ENCODE results near the gene COPS2.

DNA sequence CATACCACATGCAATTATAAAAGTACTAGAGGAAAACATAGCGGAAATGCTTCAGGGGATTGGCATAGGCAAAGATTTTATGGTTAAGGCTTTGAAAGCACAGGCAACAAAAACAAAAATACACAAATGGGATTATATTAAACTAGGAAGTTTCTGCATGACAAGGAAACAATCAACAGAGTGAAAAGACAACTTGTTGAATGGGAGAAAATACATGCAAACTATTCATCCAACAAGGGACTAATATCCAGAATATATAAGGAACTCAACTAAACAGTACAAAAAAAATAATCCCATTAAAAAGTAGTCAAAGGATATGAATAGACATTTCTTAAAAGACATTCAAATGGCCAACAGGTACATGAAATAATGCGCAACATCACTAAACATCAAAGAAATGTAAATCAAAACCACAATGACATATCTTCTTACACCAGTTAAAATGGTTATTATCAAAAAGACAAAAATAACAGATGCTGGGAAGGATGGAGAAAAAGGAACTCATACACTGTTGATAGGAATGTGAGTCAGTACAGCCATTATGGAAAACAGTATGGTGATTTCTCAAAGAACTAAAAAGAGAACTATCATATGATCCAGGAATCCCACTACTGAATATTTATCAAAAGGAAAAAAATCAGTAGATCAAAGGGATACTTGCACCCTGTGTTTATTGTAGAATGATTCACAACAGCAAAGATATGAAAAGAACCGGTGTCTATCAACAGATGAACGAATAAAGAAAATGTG, 39.1 kb downstream of the COPS2 start:
- TF ChIP-seq EP300 (IDR thresholded peaks at IDR 0.05) (no peak), POLR2A (IDR thresholded peaks at IDR 0.05; ENCODE audit: low read depth) (no peak), POLR2AphosphoS5 (IDR thresholded peaks at IDR 0.05) (no peak)
- TF ChIP-seq, protein P1, sequence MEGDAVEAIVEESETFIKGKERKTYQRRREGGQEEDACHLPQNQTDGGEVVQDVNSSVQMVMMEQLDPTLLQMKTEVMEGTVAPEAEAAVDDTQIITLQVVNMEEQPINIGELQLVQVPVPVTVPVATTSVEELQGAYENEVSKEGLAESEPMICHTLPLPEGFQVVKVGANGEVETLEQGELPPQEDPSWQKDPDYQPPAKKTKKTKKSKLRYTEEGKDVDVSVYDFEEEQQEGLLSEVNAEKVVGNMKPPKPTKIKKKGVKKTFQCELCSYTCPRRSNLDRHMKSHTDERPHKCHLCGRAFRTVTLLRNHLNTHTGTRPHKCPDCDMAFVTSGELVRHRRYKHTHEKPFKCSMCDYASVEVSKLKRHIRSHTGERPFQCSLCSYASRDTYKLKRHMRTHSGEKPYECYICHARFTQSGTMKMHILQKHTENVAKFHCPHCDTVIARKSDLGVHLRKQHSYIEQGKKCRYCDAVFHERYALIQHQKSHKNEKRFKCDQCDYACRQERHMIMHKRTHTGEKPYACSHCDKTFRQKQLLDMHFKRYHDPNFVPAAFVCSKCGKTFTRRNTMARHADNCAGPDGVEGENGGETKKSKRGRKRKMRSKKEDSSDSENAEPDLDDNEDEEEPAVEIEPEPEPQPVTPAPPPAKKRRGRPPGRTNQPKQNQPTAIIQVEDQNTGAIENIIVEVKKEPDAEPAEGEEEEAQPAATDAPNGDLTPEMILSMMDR (IDR thresholded peaks at IDR 0.05): no peak
